ENCODE measurements around the gene SAMD4A. TPM values are rescaled to one million over a fixed set of nuclear protein-coding genes. Genes with fewer than 3 reads are reported as not detected.

The SAMD4A gene
- total RNA-seq, 1 experiment from 2014 or later, result 9.6 TPM

- H3K18ac ChIP-seq (ENCODE audit: insufficient read length, low read depth, low read length), result no peak overlapping the region
- H3K9me3 Mint-ChIP-seq, result no peaks in the 10 kb centered on the region; a peak in 2 of 5 replicates
- no peaks in the 10 kb centered on the region for H4K20me1 ChIP-seq (ENCODE audit: control insufficient read depth, insufficient read depth, insufficient read length)
- H4K8ac ChIP-seq (replicated peaks; ENCODE audit: insufficient read length, low read depth, low read length), result no peak overlapping the region
- H3K27me3 Mint-ChIP-seq (ENCODE audit: low read depth), result no peaks in the 10 kb centered on the region
- H3K9me3 ChIP-seq (ENCODE audit: control insufficient read depth, low read depth, low read length), result no peaks in the 10 kb centered on the region
- no peak overlapping the region for H2BK12ac ChIP-seq (ENCODE audit: insufficient read length, low read depth, low read length)
- H3K4me2 ChIP-seq (ENCODE audit: insufficient read depth, insufficient read length, low read length), result no peak overlapping the region
- H2AK5ac ChIP-seq (ENCODE audit: insufficient read length, low read length), result no peak overlapping the region
- H3K4me1 Mint-ChIP-seq, result peaks cover 4 to 5% of the 10 kb centered on the region in 2 experiments; a peak in 2 of 4 replicates
- H3K9ac ChIP-seq (ENCODE audit: extremely low read depth, insufficient read length, low read length), result no peak overlapping the region
- no peak overlapping the region for H3K56ac ChIP-seq (ENCODE audit: insufficient read length, low read depth, low read length)
- no peaks in the 10 kb centered on the region for H3K79me2 ChIP-seq (ENCODE audit: insufficient read depth, low read length)
- H3K14ac ChIP-seq (ENCODE audit: insufficient read depth, low read length), result no peak overlapping the region
- H3K36me3 Mint-ChIP-seq (ENCODE audit: insufficient read depth in 1 of 3, low read depth in 3 of 3), result no peaks in the 10 kb centered on the region
- no peak for DNase-seq
- no CpG with 5 or more reads among the region's 2 CpGs for WGBS (ENCODE audit: extremely low coverage, insufficient read length, low lambda C conversion rate)
- H3K27ac Mint-ChIP-seq, result no peak overlapping the region
- H3K23me2 ChIP-seq (ENCODE audit: insufficient read length, low read depth, low read length, poor library complexity, severe bottlenecking), result no peaks in the 10 kb centered on the region
- H4K91ac ChIP-seq (ENCODE audit: insufficient read length, low read depth, low read length), result no peak overlapping the region
- H3K79me1 ChIP-seq (ENCODE audit: insufficient read depth, low read depth, low read length, poor library complexity, severe bottlenecking), result no peaks in the 10 kb centered on the region
- H3K27me3 ChIP-seq (ENCODE audit: insufficient read depth, low read length), result no peaks in the 10 kb centered on the region
- H2BK20ac ChIP-seq (ENCODE audit: low read depth, low read length, poor library complexity, severe bottlenecking), result no peak overlapping the region
- TF ChIP-seq, protein P1, sequence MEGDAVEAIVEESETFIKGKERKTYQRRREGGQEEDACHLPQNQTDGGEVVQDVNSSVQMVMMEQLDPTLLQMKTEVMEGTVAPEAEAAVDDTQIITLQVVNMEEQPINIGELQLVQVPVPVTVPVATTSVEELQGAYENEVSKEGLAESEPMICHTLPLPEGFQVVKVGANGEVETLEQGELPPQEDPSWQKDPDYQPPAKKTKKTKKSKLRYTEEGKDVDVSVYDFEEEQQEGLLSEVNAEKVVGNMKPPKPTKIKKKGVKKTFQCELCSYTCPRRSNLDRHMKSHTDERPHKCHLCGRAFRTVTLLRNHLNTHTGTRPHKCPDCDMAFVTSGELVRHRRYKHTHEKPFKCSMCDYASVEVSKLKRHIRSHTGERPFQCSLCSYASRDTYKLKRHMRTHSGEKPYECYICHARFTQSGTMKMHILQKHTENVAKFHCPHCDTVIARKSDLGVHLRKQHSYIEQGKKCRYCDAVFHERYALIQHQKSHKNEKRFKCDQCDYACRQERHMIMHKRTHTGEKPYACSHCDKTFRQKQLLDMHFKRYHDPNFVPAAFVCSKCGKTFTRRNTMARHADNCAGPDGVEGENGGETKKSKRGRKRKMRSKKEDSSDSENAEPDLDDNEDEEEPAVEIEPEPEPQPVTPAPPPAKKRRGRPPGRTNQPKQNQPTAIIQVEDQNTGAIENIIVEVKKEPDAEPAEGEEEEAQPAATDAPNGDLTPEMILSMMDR (conservative IDR thresholded peaks at IDR 0.05), result no peak
- H2BK15ac ChIP-seq (ENCODE audit: low read depth, low read length), result no peak overlapping the region
- H3K23ac ChIP-seq (ENCODE audit: insufficient read length, low read depth, low read length), result no peak overlapping the region
- H4K5ac ChIP-seq (ENCODE audit: insufficient read length, low read depth, low read length), result no peak overlapping the region
- H2BK5ac ChIP-seq (ENCODE audit: insufficient read length, low read length), result no peak overlapping the region
- H3K4ac ChIP-seq (ENCODE audit: low read depth, low read length), result no peak overlapping the region
- no peak overlapping the region for H3K27ac ChIP-seq (ENCODE audit: insufficient read length, low read depth, low read length)
- no peak overlapping the region for H2BK120ac ChIP-seq (ENCODE audit: low read depth, low read length, poor library complexity, severe bottlenecking)
- H3K4me1 ChIP-seq (ENCODE audit: insufficient read depth, low read length), result no peaks in the 10 kb centered on the region
- H2AFZ ChIP-seq (ENCODE audit: low read length), result no peak overlapping the region
- no peak overlapping the region for H3T11ph ChIP-seq (ENCODE audit: low read length)
- H3K4me3 Mint-ChIP-seq, result no peak overlapping the region
Measured at GRCh38 chr14:54709444-54709843, 142.5 kb downstream of the SAMD4A start.
